ENCODE results near the gene PTPRN2.
"Not testable (repeated sequence)": the region's sequence is repeated elsewhere in the genome, so short reads cannot be mapped to it uniquely, and the experiment has no call there.

PTPRN2 gene

GRCh38 chr7:158209435-158209834 lies 378.2 kb downstream of the PTPRN2 start:
- TF ChIP-seq CTCF (conservative IDR thresholded peaks at IDR 0.05; ENCODE audit: low read depth, low read length): no peak
- no peak overlapping the region for H3K4me3 ChIP-seq (ENCODE audit: low read depth, low read length)
- DNase-seq (ENCODE audit: low read depth): no peak

- H3K4me3 ChIP-seq (ENCODE audit: low read depth, low read length): no peak overlapping the region
- TF ChIP-seq CTCF (conservative IDR thresholded peaks at IDR 0.05; ENCODE audit: low read depth, low read length): no peak
- no peak for DNase-seq (ENCODE audit: low read depth)
These were observed 381.3 kb downstream of the PTPRN2 start for GRCh38 chr7:158206341-158206740.

- no peak overlapping the region for H3K4me3 ChIP-seq (ENCODE audit: low read depth, low read length)
- DNase-seq (ENCODE audit: low read depth): no peak
- TF ChIP-seq CTCF (conservative IDR thresholded peaks at IDR 0.05; ENCODE audit: low read depth, low read length): no peak
These were observed 383.2 kb downstream of the PTPRN2 start for GRCh38 chr7:158204453-158204852.

- H3K4me3 ChIP-seq (ENCODE audit: low read depth, low read length); DNase-seq (ENCODE audit: low read depth): not testable (repeated sequence)
These were observed 383.7 kb downstream of the PTPRN2 start for GRCh38 chr7:158203948-158204347.

GRCh38 chr7:158194365-158194900 lies 393.2 kb downstream of the PTPRN2 start:
- DNase-seq (ENCODE audit: low read depth): no peak
- H3K4me3 ChIP-seq (ENCODE audit: low read depth, low read length): no peak overlapping the region
- TF ChIP-seq CTCF (conservative IDR thresholded peaks at IDR 0.05; ENCODE audit: low read depth, low read length): no peak

- TF ChIP-seq CTCF (conservative IDR thresholded peaks at IDR 0.05; ENCODE audit: low read depth, low read length): no peak
- no peak for DNase-seq (ENCODE audit: low read depth)
- no peak overlapping the region for H3K4me3 ChIP-seq (ENCODE audit: low read depth, low read length)
These were observed 394.2 kb downstream of the PTPRN2 start for GRCh38 chr7:158193446-158193845.

GRCh38 chr7:158192956-158193355 lies 394.7 kb downstream of the PTPRN2 start:
- no peak overlapping the region for H3K4me3 ChIP-seq (ENCODE audit: low read depth, low read length)

More at GRCh38 chr7:158192956-158193355, 394.7 kb downstream of the PTPRN2 start:
- no peak for TF ChIP-seq CTCF (conservative IDR thresholded peaks at IDR 0.05; ENCODE audit: low read depth, low read length)
- no peak for DNase-seq (ENCODE audit: low read depth)

All from choroid plexus epithelial cell (primary cell).